Fibroblast of skin of left biceps (primary cell): ENCODE data around the gene CEBPG.

Experiments used
- DNase-seq, 2 experiments: peaks; one replicate each; pipeline ENCODE4 v3.0.0-alpha.2; 2013; ENCODE audit warnings: low read depth in 2 of 2

The CEBPG gene

DNA sequence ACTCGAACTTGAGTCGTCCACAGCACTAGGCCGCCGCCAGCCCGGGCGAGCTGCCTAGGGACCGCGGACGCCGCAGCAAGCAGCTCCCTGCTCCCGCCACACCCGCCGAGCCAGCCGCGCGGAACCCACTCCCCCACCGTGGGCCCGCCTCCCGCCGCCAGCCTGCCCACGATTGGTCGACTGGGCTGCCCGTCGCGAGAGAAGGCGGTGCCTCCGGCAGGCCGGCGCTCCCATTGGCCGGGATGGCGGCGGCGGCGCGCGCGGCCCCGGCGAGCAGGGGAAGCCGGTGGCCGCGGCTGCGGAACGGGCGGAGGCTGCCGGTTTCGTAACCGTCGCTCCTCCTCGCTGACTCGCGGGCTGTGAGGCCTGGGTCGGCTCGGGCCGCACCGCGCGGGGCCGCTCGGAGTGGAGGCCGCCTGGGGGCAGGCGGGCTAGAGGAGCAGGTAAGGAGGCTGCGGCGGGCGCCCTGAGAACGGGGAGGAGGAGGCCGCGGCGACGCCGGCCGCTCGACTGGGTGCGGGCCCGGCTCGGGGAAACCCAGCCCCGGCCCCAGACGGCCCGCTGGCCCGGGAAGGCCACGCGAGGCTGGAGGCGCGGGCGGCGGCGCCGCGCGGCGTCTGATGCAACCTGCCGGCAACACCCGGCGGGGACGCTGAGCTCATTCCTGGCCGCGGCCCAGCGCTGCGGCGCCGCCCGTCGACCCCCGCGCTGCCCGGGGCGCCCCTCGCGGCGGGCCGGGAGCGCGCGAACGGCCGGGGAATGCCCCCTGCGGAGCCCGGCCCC is at the start of gene CEBPG:
CEBPG (plus strand) TSS at position 257 of the 783 bp plus-strand sequence. CDS start 5,531 bp downstream, outside the sequence.
- DNase-seq, result peak; percentile 85 to 86

DNA sequence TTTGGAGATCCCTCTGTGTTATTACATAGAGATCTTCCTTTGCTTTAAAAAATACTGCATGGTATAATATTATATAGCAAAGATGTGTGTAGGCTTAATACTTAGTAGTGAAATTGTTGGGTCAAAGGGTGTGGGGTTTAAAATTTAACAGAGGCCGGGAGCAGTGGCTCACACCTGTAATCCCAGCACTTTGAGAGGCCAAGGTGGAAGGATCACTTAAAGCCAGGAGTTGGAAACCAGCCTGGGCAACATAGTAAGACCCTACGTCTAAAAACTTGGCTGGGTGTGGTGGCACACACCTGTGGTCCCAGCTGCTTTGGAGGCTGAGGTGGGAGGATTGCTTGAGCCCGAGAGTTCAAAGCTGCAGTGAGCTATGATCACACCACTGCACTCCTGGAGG is 48.9 kb upstream of the CEBPG start:
- DNase-seq, result no peak

DNA sequence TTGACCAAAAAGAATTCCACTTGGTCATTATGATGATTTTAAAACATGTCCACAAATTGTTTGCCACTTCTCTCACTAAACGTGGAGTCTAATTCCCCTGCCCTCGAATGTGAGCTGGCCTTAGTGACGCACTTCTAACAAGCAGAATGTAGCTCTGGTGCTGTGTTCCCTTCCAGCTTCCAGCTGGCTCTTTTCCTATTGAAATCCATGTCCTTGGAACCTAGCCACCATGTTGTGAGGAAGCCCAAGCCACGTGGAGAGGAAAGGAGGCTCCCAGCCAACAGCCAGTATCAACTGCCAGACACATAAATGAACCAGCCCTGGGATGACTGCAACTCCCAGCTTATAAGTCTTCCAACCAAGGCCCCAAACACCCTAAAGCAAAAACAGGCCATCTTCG is 47.6 kb upstream of the CEBPG start:
- no peak for DNase-seq

DNA sequence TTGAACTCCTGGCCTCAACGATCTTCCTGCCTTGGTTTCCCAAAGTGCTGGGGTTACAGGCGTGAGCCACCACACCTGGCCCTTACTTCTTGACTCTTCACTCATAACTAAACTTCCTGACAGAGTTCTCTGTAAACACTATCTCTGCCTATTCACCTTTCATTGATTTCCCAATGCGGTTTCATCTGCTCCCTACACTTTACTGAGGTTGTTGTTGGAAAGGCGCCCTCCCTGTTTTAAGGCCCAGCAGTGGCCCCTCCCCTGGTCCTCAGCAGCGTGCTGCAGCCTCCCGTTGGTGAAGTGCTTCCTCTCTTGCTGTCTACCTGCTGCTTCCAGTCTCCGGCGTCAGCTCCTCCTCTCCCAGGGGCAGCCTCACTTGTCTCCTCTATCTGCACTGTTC is 44.4 kb upstream of the CEBPG start:
- no peak for DNase-seq

DNA sequence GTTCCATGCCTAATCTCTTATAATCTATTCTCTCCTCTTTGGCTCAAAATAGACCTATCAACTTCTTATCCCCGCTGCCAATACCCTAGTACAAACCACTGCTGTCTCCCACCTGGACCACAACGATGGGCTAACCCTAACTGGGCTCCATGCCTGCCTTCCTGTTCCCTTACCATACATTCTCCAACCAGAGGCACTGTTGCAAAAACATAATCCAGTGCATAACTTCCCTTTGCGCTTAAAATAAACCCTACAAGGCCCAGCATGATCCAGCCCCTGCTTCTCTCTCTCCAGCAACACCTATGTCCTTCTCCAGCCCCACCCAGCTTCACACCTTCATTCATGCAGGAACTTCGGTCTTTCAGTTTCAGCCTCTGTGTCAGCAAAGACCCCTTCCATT is 43.8 kb upstream of the CEBPG start:
- no peak for DNase-seq

DNA sequence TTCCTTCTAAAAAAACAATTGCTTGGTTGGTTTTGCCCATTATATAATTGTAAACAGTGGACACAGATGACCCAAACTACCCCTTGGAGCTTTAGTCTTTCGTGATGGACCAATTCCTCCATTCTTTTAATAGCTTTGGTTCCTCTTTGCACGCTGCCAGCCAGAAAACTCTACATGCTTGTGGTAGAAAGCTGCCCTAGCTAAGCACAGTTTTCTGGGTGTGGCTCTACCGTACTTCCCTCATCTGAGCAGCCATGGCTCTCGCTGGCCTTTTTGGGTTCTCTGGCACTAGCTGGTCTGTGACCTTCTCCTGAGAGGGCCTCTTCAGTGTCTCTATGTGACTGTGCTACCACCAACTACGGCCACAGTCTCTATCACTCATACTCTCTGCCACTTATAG is 41.3 kb upstream of the CEBPG start:
- no peak for DNase-seq

DNA sequence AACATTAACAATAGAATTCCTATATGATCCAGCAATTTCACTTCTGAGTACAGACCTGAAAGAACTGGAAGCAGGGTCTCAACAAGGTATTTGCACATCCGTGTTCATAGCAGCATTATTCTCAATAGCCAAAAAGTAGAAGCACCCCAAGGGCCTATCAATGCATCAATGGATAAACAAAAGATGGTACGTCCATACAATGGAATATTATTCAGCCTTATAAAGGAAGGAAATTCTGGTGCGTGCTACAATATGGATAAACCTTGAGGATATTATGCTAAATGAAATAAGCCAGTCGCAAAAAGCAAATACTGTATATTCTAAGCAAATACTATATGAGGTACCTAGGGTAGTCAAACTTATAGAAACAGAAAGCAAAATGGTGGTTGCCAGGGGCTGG is 40.4 kb upstream of the CEBPG start:
- no peak for DNase-seq

DNA sequence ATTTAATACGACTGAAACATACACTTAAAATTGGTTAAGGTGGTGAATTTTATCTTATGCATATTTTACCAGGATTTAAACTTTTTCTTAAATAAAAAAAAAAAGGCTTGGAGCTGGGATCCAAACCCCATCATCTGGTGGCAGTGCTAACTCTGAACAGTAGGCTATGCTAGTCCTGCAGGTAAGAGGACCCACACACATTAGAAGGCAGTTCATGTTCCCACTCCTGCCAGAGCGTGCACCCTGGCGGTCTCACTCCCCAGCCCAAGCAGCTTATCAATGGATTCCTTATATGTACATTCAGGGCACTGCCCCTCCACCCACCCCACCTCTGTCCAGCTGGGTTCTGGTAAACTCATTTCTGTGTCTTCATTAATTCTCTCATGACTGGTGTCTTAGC is 39.9 kb upstream of the CEBPG start:
- no peak for DNase-seq

DNA sequence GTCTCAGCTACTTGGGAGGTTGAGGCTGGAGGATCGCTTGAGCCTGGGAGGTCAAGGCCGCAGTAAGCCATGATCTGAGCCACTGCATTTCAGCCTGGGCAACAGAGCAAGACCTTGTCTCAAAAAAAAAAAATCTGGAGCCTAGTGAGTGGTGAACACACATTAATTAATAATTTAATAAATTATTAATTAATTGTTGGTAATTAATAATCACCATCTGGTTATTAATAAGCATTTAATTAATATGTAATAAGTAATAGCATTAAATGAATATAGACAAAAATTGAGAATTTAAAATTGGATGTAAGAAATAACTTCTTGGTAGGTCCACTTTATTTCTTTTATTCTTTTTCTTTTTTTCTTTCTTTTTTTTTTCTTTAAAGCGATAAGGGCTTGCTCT is 39.2 kb upstream of the CEBPG start:
- DNase-seq, result no peak

DNA sequence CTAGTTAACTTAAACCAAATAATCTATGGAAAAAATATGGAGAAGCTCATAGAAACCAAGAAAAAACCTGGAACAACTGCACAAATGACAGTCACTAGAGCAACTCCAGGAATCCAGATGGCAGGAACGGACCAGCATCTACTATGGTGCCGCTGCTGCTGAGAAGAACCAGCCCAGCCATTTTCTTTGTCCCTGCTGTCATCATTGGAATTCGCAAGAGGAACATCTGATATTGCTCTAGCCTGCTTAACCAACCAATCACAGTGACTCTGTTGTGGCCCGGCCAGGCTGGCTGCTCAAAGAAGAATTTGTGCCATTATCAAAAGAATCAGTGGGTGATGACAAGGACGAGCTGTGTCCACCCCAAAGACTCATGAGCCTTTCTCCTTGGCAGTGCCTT is 38.1 kb upstream of the CEBPG start:
- DNase-seq, result no peak

DNA sequence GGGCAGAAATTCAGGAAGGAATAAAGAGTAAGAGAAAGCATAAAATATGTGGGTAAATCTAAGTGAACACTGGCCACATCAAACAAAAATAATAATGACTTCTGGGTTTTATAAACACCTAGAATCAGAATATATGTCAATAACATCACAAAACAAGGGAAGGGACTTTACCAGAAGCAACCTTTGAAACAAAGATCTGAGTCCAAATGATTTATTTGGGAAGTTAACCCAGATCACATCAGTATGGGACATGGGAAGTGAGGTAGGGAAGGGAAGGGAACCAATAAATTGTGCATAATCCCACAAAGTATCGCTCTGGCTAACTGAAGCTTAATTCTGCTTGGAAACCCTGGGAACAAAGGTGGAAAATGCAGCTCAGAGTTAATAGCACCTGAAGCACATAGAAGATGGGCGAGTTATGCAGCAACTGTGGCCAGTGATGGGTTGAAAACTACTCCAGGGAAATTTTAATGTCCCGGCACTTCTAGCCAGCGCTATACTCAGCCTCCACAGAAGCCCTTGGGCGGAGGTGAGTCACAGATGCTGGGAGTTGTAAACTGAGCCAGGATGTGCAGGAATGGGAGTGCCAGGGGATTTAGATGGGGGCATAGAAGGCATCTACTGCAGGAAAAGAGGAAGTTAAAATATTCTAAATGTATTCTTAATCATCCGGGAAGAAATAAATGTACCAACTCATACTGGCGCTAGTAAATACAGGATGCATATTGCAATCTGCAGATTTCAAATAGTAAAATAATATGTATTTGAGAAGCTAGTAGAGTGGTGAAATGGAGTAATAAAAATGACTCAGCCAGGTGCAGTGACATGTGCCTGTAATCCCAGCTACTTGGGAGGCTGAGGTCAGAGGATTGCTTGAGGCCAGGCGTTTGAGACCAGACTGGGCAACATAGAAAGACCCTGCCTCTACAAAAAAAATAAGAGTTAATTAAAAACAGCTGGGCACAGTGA is 34.2 kb upstream of the CEBPG start:
- no peak for DNase-seq

DNA sequence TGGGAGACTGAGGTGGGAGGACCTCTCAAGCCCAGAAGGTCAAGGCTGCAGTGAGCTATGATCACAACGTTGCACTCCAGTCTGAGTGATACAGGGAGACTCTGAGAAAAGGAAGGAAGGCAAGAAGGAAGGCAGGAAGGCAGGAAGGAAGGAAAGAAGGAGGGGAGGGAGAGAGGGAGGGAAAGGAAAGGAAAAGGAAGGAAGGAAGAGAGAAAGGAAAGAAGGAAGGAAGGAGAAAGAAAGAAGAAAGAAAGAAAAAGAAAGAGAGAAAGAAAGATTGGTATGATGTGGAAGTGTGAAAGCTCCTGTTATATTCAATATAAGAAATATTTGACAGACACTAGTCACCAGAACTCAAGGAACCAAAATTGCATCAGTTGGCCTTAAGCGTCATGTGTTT is 32.5 kb upstream of the CEBPG start:
- DNase-seq, result no peak

DNA sequence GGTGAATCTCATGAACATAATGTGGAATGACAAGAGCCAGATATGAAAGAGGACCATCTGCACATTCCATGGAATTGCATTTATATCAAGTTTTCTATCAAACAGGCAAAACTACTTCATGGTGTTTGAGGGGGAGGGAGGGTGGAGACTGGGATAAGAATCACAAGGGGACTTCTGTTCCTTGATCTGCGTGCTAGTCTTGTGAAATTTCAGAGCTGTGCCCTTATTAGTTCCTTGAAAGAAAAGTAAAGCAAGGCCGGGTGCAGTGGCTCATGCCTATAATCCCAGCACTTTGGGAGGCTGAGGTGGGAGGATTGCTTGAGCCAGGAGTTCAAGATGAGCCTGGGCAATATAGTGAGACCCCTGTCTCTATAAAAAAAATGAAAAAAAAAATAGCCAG is 30.2 kb upstream of the CEBPG start:
- no peak for DNase-seq

DNA sequence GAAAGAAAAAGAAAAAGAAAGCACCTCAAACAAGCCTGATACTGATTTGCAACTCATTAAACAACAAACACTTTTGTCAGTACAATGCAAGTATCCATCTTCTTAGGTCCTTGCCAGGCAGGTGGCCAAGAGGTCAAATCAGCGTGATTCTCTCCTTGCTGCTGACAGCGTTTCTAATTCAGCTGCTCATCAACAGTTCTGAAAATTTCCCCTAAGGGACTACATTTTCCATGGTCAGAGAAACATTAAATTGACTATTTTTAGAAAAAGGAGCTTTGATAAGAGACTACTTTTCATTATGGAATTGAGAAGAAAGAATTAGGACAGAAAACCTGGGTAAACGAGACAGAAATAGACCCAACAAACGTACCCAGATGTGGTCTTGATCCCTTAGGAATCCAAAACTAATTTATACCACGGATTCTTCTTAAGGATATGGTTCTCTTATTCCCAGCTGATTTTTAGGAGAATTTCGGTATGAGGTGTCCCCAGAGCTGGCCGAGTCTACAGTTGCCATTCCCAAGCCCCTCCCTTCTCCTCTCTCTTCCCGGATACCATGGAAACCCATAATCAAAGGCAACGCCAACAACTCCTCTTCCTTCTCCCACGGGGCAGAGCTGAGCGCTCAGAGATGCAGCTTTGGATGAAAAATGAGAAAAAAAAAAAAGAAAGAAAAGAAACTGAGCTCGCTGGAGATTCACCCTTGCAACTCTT is 29.5 kb upstream of the CEBPG start:
- no peak for DNase-seq

DNA sequence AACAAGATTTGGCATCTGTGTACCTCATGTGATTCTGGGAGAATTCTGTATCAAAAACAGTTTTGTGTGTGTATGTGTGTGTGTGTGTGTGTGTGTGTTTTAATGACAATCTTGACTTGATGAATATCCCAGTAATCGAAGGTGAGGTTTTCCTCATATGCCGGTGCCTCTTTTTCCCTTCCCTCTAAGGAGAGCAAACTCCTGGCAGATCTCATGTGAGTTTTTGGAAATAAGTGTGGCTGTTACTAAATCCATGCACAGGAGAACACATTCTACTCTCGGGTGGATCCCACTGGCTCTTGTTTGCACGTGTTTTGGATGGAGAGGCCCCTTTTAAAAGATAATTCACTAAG is 29.0 kb upstream of the CEBPG start:
- no peak for DNase-seq

DNA sequence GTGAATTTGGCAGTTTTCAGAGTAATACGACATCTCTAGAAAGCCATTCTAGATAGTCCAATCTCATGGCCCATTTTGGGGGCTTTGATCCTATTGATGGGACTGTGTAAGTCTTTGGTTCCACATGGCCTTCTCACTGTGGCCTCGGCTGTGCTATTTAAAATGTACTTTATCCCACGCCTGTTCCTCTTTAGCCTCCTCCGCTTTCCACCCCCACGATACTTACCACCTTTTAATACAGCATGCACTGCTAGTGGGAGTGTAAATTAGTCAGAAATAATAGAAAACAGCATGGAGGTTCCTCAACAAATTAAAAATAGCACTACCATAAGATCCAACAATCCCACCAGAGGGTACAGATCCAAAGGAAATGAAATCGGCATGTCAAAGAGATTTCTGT is 28.3 kb upstream of the CEBPG start:
- no peak for DNase-seq

DNA sequence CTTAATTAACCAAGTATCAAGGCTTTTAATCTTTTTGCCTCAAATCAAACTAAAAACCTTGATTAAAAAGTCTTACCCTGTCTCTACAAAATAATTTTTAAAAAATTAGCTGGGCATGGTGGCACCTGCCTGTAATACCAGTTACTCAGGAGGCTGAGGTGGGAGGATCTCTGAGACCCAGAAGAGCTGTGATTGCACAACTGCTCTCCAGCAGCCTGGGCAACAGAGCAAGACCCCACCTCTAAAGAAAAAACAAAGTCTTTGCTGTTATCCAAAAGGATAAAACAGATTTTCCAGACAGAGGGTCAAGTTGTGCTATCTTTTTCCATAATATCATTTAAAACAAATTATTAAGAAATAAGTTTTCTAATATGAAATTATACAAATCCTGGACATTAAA is 26.8 kb upstream of the CEBPG start:
- DNase-seq, result no peak

DNA sequence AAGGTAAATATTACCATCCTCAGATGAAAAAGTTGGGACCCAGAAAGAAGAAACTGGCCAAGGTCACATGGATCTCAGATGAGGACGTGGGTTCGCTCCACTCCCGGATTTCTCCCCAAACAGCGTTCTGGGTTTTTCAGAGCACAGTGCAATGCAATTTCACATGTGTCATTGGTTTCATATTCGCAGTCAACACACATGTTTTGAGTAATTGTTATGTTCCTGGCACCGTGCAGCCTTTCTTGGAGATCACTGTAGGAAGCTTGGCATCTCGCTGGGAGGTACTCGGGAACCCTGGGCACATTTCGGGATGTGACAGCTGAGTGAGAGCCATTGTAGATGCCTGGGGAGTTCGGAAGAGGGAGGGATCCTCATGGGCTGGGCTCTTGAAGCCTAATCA is 26.2 kb upstream of the CEBPG start:
- DNase-seq, result no peak

DNA sequence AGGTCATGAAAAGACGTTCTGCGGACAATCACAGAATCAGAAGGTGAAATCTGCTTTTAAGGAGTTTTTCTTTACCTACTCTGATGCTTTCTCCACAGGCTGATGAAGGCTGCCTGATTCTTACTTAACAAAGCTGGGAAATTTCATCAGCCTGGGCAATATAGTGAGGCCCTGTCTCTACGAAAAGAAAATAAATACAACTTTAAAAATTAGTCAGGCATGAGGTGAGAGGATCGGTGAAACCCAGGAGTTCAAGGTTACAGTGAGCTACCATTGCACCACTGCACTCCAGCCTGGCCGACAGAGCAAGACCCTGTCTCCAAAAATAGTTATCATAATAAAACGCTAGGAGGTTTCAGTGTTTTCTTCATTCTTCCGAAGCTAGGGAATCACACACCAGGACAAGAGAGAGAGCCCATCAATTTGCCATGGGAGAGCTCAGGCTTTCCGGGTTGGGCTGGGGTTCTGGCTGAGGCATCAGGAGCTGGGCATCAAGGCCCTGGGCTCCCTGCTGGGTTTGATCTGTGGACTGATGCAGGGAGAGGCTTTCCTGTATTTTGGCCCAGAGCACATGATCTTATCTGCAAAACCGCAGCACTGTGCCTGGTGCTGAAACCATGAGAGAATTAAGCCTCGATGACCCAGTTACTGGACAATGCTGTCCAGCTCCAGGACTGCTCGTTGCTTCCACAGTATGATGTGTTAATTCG is 25.1 kb upstream of the CEBPG start:
- no peak for DNase-seq

DNA sequence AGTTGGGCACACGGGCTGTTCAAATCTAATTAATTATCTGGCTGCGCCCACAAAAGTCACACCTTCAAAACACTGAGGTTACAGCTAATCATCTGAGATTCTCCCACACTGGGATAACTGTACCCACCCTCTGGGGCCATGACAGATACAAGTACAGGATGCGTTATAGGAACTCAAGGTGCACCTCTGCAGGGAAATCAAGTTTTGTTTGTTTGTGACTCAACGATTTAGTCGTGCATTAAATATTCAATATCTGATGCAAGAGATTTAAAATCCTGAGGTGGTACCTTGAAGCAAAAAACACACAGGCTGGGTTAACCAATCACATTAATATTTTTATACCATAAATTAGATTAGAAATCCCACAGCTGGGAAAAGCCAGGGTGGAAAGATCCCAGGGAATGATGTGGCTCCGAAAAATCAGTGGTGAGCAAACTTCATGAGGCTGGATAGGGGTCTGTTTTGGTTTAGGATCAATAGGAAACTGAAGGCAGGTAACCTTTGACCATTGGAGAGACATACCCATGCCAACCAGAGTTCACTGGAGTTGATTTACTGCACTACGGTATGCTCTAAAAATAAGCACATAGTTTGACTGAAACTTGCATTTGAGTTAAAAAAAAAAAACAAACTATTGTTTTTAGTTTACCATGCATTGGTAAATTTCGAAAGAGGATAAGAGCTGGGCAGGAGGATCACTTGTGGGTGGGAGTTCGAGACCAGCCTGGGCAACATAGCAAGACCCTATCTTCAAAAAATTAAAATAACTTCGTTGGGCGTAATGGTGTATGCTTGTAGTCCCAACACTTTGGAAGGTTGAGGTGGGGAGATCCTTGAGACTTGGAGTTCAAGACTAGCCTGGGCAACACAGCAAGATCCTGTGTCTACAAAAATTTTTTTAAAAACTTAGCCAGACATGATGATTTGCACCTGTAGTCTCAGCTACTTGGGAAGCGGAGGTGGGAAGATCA is 23.9 kb upstream of the CEBPG start:
- no peak for DNase-seq
